CD14-positive monocyte (primary cell): Measurements from ENCODE around the gene CARS2. TPM values are rescaled to one million over a fixed set of nuclear protein-coding genes. Genes with fewer than 3 reads are reported as not detected.
A peak's percentile ranks its signal among the peaks of the same experiment; 100 is the strongest.

Experiments
- DNase-seq, 3 donors: peaks; one replicate each; pipeline ENCODE4 v3.0.0-alpha.2; 2011 to 2022
- H2AFZ ChIP-seq: 2 replicates; pipeline ENCODE4 v1.6.0; 2012; ENCODE audit warnings: mild to moderate bottlenecking, low read depth, low read length, inconsistent platforms; ENCODE audit not compliant: insufficient read depth, poor library complexity, severe bottlenecking
- H3K27ac ChIP-seq, 2 donors: 1 replicate in 1 of 2; 2 replicates in 1 of 2; pipeline ENCODE4 v1.5.1; 2012 to 2013; ENCODE audit warnings: low read length in 2 of 2, control low read depth in 1 of 2, inconsistent platforms in 1 of 2, low read depth in 1 of 2, mild to moderate bottlenecking in 1 of 2
- H3K27me3 ChIP-seq, 2 donors: one replicate each; pipeline versions ENCODE4 v1.6.0 to v1.6.1; 2011 to 2013; ENCODE audit warnings: low read length in 2 of 2; ENCODE audit not compliant: control insufficient read depth in 2 of 2, insufficient read depth in 2 of 2
- H3K36me3 ChIP-seq, 2 donors: replicated peaks in 1 of 2; 1 replicate in 1 of 2; 2 replicates in 1 of 2; pipeline versions ENCODE4 v1.5.1 to v1.6.1; 2012 to 2013; ENCODE audit warnings: low read length in 2 of 2, control low read depth in 1 of 2, inconsistent platforms in 1 of 2, mild to moderate bottlenecking in 1 of 2; ENCODE audit not compliant: insufficient read depth in 2 of 2, control insufficient read depth in 1 of 2
- H3K4me1 ChIP-seq, 2 donors: 1 replicate in 1 of 2; 2 replicates in 1 of 2; pipeline versions ENCODE4 v1.5.1 to v1.6.1; 2012 to 2013; ENCODE audit warnings: low read length in 2 of 2, control low read depth in 1 of 2, inconsistent platforms in 1 of 2, mild to moderate bottlenecking in 1 of 2, moderate library complexity in 1 of 2; ENCODE audit not compliant: insufficient read depth in 2 of 2, control insufficient read depth in 1 of 2
- H3K4me2 ChIP-seq: replicated peaks from 2 replicates; pipeline ENCODE3; 2012; ENCODE audit warnings: low read length, moderate library complexity, mild to moderate bottlenecking; ENCODE audit not compliant: poor library complexity, severe bottlenecking; ENCODE audit errors: extremely low read depth
- H3K4me3 ChIP-seq, 3 experiments: fragments of 200-600 bp in 1 of 3; sonication (generic) in 1 of 3; replicated peaks in 1 of 3; 1 replicate in 2 of 3; 2 replicates in 1 of 3; pipeline ENCODE4 v1.5.1; 2011 to 2013; ENCODE audit warnings: low read length in 3 of 3, mild to moderate bottlenecking in 3 of 3, control low read depth in 2 of 3, low read depth in 2 of 3, inconsistent platforms in 1 of 3, moderate library complexity in 1 of 3
- H3K79me2 ChIP-seq: 2 replicates; pipeline ENCODE4 v1.6.0; 2012; ENCODE audit warnings: mild to moderate bottlenecking, control low read depth, inconsistent platforms, low read length, moderate library complexity; ENCODE audit not compliant: insufficient read depth
- H3K9ac ChIP-seq: 2 replicates; pipeline ENCODE4 v1.6.0; 2017; ENCODE audit warnings: low read length, mild to moderate bottlenecking; ENCODE audit not compliant: insufficient read depth, poor library complexity, severe bottlenecking
- H3K9me3 ChIP-seq, 2 donors: replicated peaks in 1 of 2; 1 replicate in 1 of 2; 2 replicates in 1 of 2; pipeline versions ENCODE4 v1.5.1 to v1.6.1; 2012 to 2013; ENCODE audit warnings: low read length in 2 of 2, control low read depth in 1 of 2; ENCODE audit not compliant: control insufficient read depth in 1 of 2, insufficient read depth in 1 of 2
- H4K20me1 ChIP-seq: 2 replicates; pipeline ENCODE4 v1.6.0; 2012; ENCODE audit warnings: mild to moderate bottlenecking, low read length, control low read depth, moderate library complexity; ENCODE audit not compliant: insufficient read depth
- H3K27ac Mint-ChIP-seq, 7 donors: one replicate each; pipeline ENCODE4 v1.8.0; 2020; ENCODE audit warnings: mild to moderate bottlenecking in 7 of 7, mixed read lengths in 7 of 7, moderate library complexity in 6 of 7, inconsistent platforms in 2 of 7
- H3K27me3 Mint-ChIP-seq, 3 donors: one replicate each; pipeline ENCODE4 v1.8.0; 2021 to 2022; ENCODE audit warnings: low read depth in 3 of 3, mild to moderate bottlenecking in 3 of 3, mixed read lengths in 3 of 3, moderate library complexity in 3 of 3, inconsistent platforms in 1 of 3
- H3K36me3 Mint-ChIP-seq, 2 donors: one replicate each; pipeline ENCODE4 v1.8.0; 2020; ENCODE audit warnings: mixed read lengths in 2 of 2, inconsistent platforms in 1 of 2, mild to moderate bottlenecking in 1 of 2
- H3K4me1 Mint-ChIP-seq: one replicate; pipeline ENCODE4 v1.8.0; 2020; ENCODE audit warnings: mild to moderate bottlenecking, mixed read lengths
- H3K4me3 Mint-ChIP-seq, 2 donors: one replicate each; pipeline ENCODE4 v1.8.0; 2020; ENCODE audit warnings: mild to moderate bottlenecking in 2 of 2, mixed read lengths in 2 of 2, moderate library complexity in 1 of 2
- H3K9me3 Mint-ChIP-seq, 7 donors: one replicate each; pipeline ENCODE4 v1.8.0; 2020 to 2022; ENCODE audit warnings: mixed read lengths in 7 of 7, mild to moderate bottlenecking in 6 of 7, moderate library complexity in 6 of 7, inconsistent platforms in 2 of 7
- CTCF ChIP-seq: fragments of 200-600 bp; IDR thresholded peaks from one replicate; pipeline ENCODE4 v1.8.0; 2022; ENCODE audit warnings: antibody characterized with exemption, mild to moderate bottlenecking
- WGBS: methylation state at CpG from one replicate; pipeline ENCODE4 v1.1.5; 2013; ENCODE audit warnings: missing lambda C conversion rate; ENCODE audit not compliant: insufficient coverage; 5-methylcytosine and 5-hydroxymethylcytosine counted together
- intact Hi-C, 2 donors: fragments of 100-400 bp; cut with micrococcal nuclease; formaldehyde crosslinking; loops; one replicate each; pipeline versions ENCODE4 v1.15.0 to v1.15.1; 2023
- polyA plus RNA-seq, 3 donors: library from polyadenylated mRNA; depleted of rRNA in 1 of 3; unstranded in 2 of 3; stranded (reverse) in 1 of 3; fragments of 300-500 nt in 2 of 3; fragments of >200 nt in 1 of 3; fragmentation: Illumina TruSeq in 2 of 3; gene quantifications; 1 replicate in 2 of 3; 2 replicates in 1 of 3; pipeline ENCODE4 v1.2.3, GENCODE V29; 2012 to 2021

Gene CARS2
- polyA plus RNA-seq, 3 donors, result 130 to 305 (median 227) TPM

DNA sequence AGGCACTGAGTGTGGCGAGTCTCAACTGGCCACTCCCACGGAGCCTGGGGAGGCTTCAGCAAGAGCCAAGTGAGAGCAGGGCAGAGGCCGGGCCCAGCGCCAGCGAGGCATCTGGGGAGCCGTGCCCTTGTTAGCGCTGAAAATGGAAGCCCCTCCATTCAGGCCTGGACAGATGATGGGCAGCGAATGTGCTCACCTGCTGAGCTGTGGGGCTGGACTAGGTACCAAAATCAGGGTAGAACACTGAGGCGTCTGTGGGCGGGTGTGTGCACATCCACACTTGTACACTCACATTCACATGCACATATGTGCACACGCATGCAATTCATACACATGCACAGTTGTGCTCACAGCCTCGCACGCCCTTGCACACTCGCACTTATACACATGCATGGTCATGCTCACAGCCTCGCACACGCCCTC, 69.9 kb downstream of the CARS2 start:
- H3K9me3 Mint-ChIP-seq, result peaks cover 0 to 5% (median 0%) of the 10 kb centered on the region in 7 donors
- no peak overlapping the region for H3K4me3 Mint-ChIP-seq
- Histone ChIP-seq H3K4me2 (no peak overlapping the region), H3K9ac (no peak overlapping the region), H3K27ac (no peak overlapping the region), H2AFZ (no peak overlapping the region), H3K36me3 (peaks cover 71 to 86% of the 10 kb centered on the region in 2 donors), H3K4me3 (no peak overlapping the region), H3K79me2 (peaks cover 8% of the 10 kb centered on the region), H3K4me1 (no peaks in the 10 kb centered on the region), H3K27me3 (no peaks in the 10 kb centered on the region), H3K9me3 (no peaks in the 10 kb centered on the region), H4K20me1 (peaks cover 83% of the 10 kb centered on the region)
- no peak for DNase-seq
- H3K4me1 Mint-ChIP-seq, result no peaks in the 10 kb centered on the region
- no peaks in the 10 kb centered on the region for H3K27me3 Mint-ChIP-seq
- H3K27ac Mint-ChIP-seq, result peak overlapping the region in 3 of 7 donors; percentile 14 to 31 (median 21)
- WGBS, result 93% methylated on average over 15 of the region's 16 CpGs
- TF ChIP-seq CTCF, result no peak
- peaks cover 82 to 83% of the 10 kb centered on the region in 2 donors for H3K36me3 Mint-ChIP-seq
- intact Hi-C loops, result no loop called here

- peak overlapping the region in 1 of 7 donors; percentile 15 for H3K27ac Mint-ChIP-seq
- H3K4me1 Mint-ChIP-seq, result no peaks in the 10 kb centered on the region
- H3K4me3 Mint-ChIP-seq, result no peak overlapping the region
- Histone ChIP-seq H2AFZ (no peak overlapping the region), H3K9me3 (no peaks in the 10 kb centered on the region), H3K27me3 (no peaks in the 10 kb centered on the region), H3K36me3 (peaks cover 69 to 86% of the 10 kb centered on the region in 2 donors), H3K4me1 (no peaks in the 10 kb centered on the region), H3K9ac (no peak overlapping the region), H3K4me3 (no peak overlapping the region), H3K4me2 (no peak overlapping the region), H3K27ac (no peak overlapping the region), H4K20me1 (peaks cover 81% of the 10 kb centered on the region), H3K79me2 (peaks cover 12% of the 10 kb centered on the region)
- WGBS, result 95% methylated on average over 9 of the region's 19 CpGs
- no peak for TF ChIP-seq CTCF
- H3K9me3 Mint-ChIP-seq, result peaks cover 0 to 5% (median 0%) of the 10 kb centered on the region in 7 donors
- intact Hi-C loops, result no loop called here
- no peak for DNase-seq
- H3K27me3 Mint-ChIP-seq, result no peaks in the 10 kb centered on the region
- peaks cover 82 to 83% of the 10 kb centered on the region in 2 donors for H3K36me3 Mint-ChIP-seq
Measured at GRCh38 chr13:110635405-110636002, 70.4 kb downstream of the CARS2 start.
